GM19467 (cell line): ENCODE results near the gene DKK1.

ENCODE experiments used
- ATAC-seq: cut with Tn5 transposase; IDR thresholded peaks from one replicate; pipeline ENCODE4 v1.9.1; 2021; ENCODE audit warnings: mild to moderate bottlenecking, moderate library complexity; ENCODE audit not compliant: unreplicated experiment

The DKK1 gene

DNA sequence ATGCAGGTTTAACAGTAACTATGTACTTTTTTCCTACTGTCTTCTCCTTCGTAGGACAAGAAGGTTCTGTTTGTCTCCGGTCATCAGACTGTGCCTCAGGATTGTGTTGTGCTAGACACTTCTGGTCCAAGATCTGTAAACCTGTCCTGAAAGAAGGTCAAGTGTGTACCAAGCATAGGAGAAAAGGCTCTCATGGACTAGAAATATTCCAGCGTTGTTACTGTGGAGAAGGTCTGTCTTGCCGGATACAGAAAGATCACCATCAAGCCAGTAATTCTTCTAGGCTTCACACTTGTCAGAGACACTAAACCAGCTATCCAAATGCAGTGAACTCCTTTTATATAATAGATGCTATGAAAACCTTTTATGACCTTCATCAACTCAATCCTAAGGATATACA lies 2.4 kb downstream of the DKK1 start:
- ATAC-seq: no peak

DNA sequence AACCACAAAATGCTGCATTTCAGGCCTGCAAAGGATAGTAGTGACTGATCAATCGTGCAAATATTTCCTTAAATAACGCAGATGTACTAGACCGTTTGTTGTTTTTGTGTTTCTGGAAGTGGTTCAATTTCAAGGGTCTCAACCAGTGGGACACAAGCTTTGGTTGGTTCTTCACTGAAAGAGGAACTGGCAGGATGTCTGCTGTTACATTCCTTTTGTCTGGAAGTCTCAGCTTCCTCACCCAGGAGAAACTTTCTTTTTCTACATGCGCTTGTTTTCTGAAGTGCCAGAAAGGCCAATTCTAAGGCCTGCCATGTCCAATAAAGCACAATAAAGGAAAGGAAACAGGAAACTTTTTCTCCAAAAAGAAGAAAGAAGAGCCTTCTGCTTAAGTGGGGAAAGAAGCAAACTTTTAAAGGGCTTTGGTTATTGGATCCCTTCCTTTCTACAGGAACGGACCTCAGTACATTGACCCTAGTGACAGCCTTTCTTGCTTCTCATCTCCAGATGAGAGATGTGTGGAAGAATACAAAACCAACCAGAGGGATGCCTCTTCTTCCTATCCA lies 4.1 kb downstream of the DKK1 start:
- ATAC-seq: no peak

DNA sequence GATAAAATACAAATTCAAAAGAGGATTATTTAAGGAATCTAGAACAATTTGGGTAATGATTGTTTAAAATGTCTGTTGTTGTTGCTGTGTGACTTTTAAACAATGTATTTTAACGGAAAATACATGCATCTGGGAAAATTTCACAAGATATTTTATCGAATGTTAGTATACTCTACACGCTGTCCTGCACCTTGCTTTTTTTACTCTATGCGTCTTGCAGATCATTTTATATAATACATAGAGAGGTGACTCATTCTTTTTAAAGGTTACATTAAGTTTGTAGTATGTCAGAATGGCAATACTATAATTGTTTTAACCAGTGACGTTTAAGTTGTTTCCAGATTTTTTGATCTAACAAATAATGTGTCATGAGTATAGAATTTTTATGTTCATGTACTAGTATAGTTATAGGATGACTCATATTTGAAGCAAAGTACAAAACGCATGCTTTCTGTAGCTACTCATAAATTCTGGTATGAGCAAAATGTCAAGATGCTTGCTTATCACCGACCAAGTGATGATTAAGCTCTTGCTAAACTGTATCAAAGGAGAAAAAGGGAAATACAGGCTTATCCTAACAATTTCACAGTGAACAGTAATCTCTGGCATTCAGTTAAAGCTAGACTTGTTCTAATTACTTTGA lies 4.9 kb downstream of the DKK1 start:
- no peak for ATAC-seq

DNA sequence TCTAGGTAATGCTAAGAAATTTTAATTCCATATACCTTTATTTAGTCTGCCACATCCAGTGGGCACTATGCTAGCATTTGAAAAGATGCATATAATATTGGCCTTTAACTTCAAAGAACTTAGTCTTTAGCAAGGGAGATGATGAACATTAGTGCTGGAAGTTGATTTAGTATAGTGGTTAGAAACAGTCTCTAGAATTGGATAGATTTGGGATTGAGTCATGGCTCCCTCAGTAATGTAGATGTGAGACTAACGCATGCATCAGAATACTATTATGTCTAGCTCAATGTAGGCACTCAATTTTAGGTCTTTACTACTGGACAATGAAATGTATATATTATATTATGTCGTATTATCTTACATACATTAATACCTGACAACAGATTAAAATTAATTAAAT lies 5.8 kb downstream of the DKK1 start:
- ATAC-seq: no peak

DNA sequence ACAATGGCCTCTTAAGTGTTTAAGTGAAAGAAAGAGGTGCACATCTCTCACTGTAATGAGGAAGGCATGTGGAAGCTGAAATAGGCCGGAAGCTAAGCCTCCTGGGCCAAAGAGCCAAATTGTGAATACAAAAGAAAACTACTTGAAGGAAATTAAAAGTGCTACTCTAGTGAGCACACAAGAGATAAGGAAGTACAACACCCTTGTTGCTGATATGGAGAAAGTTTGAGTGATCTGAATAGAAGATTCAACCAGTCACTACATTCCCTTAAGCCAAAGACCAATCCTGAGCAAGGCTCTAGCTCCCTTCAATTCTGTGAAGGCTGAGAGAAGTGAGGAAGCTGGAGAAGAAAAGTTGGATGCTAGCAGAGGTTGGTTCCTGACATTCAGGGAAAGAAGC lies 8.2 kb downstream of the DKK1 start:
- ATAC-seq: no peak

DNA sequence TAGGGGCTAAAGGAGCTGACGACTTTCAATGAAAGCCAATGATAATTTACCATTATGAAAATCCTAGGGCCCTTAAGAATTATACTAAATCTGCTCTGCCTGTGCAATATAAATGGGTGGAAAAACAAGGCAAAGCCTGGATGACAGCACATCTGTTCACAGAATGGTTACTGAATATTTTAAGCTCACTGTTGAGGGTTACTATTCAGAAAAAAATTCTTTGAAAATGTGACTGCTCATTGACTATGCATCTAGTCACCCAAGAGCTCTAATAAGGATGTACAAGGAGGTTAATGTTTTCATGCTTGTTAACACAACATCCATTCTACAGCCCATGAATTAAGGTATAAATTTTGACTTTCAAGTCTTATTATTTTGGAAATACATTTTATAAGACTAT lies 8.9 kb downstream of the DKK1 start:
- ATAC-seq: no peak

DNA sequence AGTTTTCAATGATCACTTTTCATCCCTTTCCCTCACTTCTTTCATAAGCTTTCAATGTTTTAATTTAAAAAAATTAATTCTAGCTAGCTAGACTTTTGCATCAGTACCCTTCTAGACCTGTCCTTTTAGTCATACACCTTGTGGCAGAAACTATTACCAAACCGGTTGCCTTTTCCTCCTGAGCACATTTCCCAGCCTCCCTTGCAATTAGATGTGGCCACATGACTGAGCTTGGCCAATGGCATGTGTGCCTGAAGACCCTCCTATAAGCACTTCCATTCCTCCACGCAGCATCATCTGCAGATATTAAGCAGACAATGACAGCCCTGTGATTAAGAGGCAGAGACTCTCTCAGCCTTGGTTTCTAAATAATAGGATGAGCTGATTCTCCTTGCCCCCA lies 12.3 kb downstream of the DKK1 start:
- ATAC-seq: no peak

DNA sequence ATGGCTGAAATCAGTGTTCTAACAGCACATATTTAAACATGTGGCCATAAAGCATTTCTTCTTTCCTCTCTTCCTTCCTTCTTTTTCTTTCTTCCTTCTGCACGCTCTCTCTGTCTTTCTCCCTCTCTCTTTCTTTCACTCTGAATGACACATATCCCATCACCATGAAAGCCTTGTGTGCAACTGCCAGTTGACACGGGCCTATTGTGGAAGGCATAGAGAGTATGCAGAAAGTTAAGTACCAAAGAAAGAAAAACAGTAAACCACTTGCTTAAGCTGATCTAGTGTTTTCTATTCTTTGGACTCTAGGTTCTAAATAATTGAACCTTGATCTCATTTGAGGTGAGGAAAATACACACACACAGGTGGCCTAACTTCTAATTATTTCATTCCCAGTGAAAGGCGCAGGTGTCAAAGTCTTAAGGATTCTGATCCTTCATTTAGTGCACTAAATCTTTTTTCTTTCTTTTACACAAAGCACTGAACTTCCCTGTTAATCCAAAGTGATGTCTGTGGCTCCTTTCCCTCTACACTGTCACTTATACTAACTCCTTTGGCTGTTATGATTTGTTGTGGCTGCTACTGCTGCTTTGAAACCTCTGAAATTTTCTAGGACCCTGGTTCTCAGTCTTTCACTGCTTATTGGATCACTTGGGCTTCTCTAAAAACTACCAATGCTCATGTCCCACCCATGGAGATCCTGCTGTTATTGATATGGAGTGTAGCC lies 17.7 kb downstream of the DKK1 start:
- ATAC-seq: no peak

DNA sequence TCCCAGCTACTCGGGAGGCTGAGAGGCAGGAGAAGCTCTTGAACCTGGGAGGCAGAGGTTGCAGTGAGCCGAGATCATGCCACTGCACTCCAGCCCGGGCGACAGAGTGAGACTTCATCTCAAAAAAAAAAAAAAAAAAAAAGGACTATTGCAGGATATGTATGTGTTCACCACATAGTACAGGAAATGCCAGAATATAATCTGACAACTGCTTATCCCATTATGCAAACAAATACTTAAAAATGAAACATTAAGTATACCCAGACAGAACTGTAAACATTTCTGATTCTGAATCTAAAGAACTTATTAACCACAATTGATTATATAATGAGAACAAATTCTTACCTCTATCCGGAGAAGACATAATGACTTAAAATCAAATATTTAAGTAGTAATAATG lies 18.7 kb downstream of the DKK1 start:
- ATAC-seq: no peak

DNA sequence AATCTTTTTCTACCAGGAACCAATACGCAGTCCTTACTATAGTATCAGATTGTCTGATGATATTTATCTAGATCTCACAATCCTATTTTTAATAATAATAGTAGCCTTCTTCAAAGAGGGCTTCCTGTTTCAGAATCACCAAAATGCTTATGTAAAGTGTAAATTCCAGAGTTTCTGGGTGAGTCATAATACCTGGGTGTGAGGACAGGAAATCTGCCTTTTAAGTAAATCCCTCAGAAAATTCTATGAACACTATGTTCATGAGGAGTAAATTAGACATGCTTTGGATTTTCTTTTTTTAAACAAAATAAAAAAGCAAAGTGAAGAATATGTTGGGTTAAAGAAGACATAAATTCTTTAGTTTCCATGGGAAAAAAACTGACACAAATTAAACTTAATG lies 20.5 kb downstream of the DKK1 start:
- no peak for ATAC-seq

DNA sequence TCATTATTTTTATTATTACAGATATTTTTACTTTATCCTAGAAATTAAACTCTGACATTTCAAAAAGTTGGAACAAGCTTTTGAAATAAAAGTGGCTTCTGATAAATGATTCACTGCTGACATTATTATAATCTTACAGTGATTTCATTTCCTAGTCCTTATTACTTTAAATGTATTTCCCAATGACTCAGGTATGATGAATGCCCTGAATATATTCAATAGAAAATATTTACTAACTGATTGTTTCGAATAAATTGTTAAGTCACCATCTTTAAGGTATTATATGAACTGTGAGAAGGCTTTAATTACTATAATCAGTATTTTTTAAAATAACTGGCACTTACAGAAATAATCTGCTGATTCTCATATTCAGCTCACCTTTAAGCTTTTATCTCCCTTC lies 21.6 kb downstream of the DKK1 start:
- no peak for ATAC-seq

DNA sequence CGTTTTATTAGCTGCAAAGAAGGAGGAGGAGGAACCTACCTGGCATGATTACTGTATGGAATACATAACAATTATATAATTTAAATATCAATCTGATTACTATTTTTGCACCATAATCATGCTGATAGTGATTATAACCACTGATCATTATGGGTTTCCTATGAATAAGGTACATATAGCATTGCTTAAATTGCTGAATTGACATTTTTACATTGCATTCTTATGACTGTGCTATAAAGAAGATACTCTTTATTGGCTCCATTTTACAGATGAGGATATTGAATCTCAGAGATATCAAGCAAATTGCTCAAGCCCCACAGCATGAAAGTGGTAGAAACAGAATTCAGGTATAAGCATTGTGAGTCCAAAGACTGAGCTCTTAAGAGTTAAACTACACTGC lies 23.1 kb downstream of the DKK1 start:
- no peak for ATAC-seq

DNA sequence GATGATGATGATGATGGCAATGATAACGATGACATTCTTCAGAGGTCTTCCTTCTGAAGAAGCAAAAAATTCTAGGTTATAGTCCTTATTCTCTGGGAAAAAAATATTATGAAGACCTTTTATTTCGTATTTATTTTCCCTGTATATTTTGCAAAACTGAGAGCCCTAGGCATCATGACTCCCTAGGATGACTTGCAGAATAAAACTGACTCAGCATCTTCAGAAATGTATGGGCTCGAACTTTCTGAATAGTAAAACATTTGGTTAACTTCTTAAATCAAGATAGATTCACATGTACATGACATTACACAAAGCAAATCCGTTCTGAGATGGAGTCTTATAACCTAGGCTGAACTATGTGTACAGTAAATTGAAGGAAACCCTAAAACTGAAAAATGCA lies 29.4 kb downstream of the DKK1 start:
- no peak for ATAC-seq

DNA sequence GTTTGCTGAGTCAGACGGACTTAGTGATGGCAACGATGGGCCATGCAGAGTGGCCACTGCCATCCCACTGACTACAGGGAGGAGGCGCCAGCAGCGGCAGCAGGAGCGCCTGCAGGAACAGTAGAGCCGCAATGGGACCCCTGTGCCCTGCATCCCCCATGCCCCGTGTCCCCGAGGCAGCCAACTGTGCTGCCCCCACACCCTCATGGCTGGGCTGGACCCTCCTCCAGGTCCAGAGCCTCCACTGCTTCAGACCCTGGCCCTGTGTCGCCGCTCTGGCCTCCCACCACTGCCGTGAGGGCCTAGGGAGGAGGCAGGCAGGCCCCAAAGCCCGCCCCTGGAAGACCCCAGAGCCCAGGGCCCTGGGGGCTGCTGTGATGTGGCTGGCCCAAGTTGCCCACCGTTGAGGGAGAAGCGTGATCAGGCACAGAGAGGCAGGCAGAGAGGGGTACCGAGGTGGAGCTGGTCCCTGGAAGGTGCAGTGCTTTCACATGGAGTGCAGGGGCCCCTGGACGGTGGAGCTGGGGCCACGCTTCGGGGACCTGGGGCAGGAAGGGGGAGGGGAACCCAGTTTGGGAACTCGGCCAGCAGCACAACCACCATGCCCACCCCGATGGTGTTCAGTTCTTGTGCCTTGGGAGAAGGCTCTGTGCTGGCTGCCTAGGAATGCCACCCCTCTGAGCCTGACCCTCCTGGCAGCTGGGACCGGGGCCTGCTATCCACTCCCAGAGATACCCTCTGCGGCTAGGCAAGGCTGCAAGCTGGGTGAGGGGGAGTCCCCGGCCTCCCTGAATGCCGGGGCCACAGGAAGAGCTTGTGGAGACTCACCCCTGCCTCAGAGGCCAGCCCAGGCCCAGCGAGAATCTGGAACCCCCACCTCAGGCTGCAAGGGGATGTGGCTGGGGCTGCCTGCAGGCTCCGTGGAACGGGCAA lies 32.6 kb downstream of the DKK1 start:
- no peak for ATAC-seq

DNA sequence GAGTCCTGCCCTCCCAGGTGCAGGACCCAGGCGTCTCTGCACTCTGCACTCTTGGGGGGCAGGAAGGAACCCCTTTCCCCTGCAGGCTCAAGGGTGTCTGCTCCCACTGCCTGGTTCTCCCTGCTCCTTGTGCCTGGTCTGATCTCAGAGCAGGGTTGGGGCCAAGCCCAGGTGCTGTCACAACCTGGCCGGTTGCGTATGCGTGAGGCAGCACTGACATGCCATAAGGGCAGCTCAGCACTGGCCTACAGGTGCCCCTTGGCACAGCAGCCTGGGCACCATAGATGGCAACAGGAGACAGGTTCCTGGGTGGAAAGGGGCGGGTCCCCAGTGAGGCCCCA lies 33.2 kb downstream of the DKK1 start:
- no peak for ATAC-seq

DNA sequence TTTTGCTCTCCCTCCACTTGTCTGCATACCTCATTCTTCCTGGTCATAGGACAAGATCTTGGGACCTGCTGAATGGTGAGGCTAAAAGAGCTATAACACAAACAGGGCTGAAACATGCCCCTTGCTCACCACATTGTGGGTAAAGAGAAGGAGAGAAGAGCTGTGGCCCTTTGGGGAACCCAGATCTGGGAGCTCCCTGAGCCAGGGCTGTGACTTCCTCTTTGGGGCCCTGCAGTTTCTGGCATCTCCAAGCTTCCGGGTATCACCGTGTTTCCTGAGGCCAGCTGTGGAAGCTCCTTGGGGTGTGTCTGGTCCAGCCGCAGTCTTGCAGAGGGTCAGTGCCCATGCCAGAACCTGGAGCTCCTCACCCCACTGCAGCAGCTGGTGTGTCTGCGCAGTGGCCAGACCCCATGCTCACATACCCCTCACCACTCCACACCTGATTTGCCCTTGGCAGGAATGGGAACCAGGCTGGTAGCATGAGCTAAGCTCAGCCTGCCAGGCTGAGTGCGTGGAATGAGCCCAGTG lies 34.0 kb downstream of the DKK1 start:
- ATAC-seq: no peak

DNA sequence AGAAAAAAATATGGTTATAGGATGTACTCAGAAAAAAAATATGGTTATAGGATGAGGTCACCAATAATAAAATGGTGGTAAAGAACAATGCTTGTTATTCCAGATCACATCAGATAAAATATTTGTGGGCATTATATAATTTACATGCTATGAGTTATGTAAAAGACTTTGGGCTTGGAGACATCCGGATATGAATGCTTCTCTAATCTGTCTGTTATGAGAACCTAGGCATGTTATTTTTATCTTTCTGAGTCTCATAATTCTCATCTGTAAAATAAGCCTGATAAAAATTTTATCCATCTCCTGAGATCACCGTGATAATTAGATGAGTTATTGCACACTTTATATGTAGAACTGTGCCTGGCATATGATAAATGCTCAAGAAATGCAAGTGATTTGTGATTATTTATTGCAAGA lies 37.8 kb downstream of the DKK1 start:
- ATAC-seq: no peak

DNA sequence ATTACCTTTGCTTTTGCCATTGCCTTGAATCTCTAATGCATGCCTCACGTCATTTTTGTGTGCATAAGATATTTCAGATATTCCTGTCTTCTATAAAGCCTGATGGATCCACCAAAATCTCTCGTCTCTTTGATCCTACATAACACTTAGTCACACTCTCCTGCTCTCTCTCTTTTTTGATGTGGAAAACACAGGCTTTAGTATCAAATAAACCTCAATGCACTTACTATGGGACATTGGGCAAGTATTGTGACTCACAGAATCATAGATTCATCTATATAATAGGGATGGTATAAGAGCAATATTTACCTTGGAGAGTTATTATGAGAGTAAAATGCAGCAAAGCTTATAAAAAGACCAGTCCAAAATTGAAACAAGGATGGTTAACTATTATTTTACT lies 39.1 kb downstream of the DKK1 start:
- no peak for ATAC-seq

DNA sequence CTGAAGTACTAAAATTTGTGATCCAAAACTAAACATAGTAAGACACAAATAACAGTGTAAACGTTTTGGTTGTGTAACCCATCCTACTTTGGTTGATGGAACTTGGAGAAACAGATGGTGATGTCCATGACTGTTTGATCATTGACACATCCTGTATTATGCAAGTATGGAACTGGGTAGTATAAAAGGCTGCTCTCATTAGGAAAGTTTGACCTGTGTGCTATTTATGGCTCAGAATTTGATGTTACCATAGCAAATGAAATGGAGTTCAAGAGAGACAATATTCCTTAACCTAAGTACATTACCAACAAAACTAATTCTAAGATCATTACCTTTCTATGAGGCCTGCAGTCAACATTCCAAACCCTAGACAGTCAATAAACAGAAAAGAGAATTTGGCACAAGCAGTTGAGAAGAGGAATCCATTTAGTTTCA lies 39.9 kb downstream of the DKK1 start:
- ATAC-seq: no peak

DNA sequence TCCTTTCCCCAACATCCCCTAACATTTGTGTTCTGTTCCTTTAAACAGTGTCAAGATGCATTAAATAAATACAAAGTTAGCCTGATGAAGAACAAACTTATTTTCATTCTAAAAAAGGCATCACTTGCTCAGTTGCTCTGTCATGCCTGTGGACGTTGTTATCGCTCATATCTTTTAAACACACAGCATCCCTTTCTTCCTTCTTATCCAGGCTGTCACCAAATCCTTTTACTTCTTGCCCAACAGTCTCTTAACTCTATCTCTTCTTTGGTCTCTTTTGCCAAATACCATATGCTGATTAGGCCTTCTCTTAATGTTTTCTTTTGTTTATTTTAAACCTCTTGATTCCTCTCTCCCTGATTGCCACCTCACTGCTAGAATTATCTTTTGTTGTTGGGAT lies 43.9 kb downstream of the DKK1 start:
- ATAC-seq: no peak

DNA sequence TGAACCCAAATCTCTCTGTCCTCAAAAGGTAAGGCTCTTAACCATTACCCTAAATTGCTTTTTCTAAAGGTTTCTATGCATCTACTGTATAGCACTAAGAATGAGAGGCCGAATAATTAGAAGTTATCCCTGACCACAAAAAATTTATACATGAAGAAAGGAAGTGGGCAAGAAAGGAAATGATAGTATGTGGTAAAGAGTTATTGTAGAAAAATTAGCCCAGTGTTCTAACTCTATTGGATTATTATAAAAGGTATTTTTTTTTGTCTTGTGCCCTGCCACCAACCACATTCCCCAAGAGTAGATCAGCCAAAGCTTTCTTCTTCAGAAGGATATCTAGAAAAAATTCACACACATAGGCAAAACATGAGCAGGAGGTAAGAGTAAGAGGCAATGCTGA lies 45.4 kb downstream of the DKK1 start:
- no peak for ATAC-seq
